HG03135 (cell line): ENCODE results near the gene DDX17.
"Not testable (repeated sequence)": the region's sequence is repeated elsewhere in the genome, so short reads cannot be mapped to it uniquely, and the experiment has no call there.

Source experiments
- ATAC-seq: cut with Tn5 transposase; IDR thresholded peaks from one replicate; pipeline ENCODE4 v1.9.1; 2021; ENCODE audit warnings: mild to moderate bottlenecking, moderate library complexity; ENCODE audit not compliant: unreplicated experiment

The DDX17 gene

GRCh38 chr22:38494498-38494897, 11.6 kb downstream of the DDX17 start:
- no peak for ATAC-seq

- no peak for ATAC-seq
These were observed 14.3 kb downstream of the DDX17 start for GRCh38 chr22:38491707-38492348.

DNA sequence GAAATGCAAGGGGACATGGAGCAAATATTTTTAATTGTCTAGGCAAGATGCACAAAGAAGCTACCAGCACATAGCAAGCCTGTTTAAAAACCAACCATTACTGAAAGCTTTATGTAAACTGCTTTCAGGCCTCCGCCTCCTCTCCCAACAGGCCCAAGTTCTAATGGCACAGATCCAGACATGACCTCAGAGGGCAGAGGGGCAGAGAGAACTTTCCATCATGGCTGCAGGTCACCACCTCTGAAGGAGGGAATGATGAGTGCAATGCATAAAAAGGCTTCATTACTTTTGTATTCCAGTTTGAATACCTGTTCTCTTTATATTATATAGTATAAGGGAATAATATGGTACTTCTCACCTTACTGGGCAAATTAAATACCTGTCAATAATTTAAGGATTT, 15.2 kb downstream of the DDX17 start:
- no peak for ATAC-seq

DNA sequence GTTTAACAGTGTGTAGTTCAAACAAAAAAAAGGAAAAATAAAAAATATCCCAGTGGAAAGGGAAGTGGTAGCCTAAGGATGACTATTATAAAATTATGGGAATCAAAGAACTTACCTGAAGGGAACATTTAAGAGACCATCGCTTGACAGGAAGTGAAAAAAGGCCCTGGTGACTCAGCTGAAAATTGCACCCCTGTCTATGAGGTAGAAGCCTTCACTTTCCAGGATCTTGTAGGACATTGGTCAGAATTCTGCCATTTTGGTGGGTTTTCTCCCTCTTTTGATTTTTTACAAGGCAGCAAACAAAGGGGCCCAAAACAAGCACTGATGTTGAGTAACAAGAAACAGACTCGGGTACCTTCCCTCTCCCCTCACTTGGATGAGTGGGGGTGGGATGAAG, 15.6 kb downstream of the DDX17 start:
- no peak for ATAC-seq

DNA sequence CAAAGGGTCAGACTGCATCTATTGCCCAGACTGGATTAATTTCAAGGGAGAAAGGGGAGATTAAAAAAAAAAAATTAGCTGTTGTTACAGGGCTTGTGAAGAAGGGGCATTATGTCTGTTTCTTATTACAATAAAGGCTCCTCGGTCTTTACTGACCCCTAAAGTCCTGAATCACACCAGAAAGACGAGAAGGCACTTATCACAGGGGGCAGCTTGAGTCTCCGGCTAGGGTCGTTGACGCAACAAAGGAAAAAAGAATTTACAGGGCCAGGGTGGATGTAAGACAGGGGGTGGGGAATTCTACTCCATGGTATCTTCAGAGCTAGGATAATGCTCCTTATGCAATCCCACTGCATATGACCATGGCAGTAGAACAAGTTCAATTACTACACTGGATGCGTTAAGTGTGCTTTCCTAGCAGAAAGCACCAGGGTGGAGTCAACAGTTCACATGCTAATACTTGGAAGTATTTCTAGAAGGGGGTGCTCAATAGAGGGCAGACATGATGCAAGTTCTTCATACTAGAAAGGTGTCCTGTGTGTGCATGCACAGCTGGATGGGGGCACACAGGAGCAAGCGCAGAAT, 16.5 kb downstream of the DDX17 start:
- no peak for ATAC-seq

DNA sequence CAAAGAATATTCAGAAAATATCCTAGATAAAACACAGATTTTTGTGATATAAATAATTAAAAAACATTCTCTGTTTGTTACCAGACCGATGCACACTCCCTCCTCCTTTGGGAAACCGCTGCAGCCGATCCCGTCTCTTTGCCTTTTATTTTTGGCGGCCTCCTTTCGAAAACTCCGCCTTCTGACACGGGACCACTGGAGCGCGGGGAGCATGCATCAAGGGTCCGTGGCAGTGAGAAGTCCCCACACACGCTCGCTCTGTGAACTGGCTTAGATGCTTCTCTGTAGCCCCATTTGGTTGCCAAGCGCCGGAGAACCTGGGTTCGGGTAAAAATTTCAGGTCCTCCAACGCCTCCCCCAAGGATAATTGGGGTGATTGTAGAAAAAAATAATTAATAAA, 17.0 kb downstream of the DDX17 start:
- no peak for ATAC-seq

- ATAC-seq, result no peak
These were observed 18.2 kb downstream of the DDX17 start for GRCh38 chr22:38487946-38488345.

DNA sequence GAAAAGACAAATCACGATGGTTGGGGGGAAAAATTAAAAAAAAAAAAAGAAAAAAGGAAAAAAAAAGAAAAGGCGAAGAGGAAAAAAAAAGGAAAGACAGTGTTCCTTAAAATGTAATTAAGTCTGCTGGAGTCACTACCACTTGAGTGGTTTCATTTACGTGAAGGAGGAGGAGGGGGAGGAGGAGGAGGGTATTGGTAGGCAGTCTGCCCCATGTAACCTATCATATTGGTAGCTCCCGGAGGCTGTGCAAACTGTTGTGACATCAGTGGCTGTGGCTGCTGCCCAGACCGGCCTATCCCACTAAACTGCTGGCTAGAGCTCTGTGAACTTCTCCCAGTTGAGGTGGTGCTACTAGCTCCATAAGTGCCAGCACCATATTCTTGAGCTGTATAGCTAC, 20.3 kb downstream of the DDX17 start:
- ATAC-seq, result no peak

DNA sequence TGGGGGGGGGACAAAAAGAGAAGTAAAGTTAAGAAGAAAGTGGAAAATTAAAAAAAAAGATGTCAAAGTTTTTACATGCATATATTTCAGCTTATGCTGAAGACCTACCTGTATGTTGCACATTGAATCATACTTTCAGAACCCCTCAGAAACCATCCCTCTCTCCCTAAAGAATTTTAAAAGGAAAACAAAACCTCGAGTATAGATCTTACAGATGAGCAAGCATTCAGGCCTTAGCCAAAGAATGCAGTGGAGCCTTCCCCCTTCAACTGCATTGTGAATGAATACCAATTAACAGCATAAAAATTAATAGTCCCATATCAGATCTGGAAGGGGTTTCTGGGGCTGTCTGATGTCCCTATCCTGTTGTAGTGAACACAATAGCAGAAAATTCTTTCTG, 21.9 kb downstream of the DDX17 start:
- no peak for ATAC-seq

GRCh38 chr22:38482662-38483308, 23.3 kb downstream of the DDX17 start:
- no peak for ATAC-seq

DNA sequence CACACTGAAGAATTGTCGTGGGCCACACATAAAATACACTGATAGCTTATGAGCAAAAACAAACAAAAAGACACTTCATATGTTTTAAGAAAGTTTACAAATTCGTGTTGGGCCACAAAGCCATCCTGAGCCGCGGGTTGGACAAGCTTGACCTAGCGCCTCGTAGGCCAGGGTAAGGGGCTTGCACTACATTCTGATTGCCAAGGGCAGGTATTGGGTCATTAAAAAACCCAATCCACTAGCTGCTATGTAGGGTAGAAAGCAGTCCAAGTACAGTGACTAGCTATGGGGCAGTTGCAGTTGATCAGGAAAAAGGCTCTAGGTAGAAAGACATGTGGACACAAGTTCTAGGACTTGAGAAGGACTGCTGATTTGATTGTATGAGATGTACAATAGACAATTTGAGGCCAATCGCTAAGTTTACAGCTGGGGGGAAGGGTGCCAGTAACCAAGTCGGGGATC, 24.2 kb downstream of the DDX17 start:
- no peak for ATAC-seq

GRCh38 chr22:38481162-38481870, 24.8 kb downstream of the DDX17 start:
- ATAC-seq, result no peak

DNA sequence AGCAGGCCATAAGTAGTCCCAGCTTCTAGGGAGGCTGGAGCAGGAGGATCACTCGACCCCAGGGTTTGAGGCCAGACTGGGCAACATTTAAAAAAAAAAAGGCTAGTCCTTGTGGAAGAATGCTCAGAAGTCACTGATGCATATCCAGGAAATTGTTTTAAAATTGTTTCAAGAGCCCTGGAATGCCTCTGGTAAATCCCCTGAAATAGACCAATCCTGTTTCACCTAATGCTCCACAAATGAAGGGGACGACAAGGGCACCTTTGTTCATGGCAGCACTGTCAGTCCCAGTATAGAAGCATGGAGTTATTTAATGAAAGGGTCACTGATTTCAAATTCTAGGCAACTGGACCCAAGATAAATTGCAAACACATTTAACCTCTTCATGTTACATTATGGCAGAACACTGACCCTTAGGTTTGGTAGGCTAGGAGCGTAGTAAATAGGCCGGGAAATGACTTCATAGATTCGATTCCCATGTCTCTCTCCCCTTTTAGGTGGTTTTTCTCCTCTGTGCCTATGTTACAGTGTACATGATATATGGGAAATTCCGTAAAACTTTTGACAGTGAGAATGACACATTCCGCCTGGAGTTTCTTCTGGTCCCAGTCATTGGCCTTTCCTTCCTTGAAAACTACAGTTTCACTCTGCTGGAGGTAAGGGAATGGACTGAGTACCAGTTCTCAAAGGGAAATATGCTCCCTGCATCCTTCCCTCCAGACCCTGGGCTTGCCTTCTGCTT, 26.8 kb downstream of the DDX17 start:
- no peak for ATAC-seq

DNA sequence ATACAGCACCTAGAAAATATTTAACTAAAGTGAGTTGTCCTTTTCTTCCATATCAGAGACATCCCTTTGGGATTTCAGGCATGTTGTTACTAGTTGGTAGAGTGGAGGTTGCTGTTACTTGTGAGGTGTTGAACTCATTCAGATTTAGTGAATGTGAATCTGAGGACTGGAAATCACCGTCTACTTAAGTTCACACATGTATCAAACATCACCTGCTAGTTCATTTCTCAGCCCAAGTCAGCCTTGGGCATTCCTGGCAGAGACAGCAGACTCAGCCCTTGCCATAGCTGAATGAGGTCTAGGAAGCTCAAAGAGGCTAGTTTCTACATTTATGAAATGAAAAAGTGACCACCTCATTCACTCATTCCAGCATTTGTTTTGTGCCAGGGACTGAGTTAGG, 28.5 kb downstream of the DDX17 start:
- ATAC-seq, result no peak

DNA sequence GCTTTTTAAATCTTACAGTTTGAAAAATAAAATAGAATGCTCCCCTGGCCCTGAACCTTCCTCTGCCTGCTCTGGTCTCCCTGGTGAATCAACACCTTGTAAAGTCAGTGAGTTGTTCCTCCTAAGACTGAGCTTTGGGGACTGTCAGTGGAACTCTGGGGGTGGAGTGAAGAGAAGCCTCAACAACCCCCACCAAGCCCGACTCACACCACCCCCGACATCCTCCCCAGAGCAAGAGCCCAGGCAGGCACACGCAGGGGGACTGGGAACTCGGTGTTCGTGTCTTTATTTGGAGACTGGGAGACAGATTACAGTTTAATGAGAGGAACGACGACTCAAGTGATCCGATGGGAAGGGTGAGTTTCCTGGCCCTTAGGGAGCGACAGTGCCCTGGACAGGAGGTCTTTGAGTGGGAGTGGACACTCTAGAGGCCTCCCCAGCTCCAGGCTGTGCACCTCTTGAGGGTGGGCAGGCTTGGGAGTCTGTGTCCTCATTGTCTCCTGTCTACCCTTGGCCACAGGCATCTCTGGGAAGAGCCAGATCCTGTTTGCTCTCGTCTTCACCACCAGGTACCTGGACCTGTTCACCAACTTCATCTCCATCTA, 32.0 kb downstream of the DDX17 start:
- no peak for ATAC-seq

DNA sequence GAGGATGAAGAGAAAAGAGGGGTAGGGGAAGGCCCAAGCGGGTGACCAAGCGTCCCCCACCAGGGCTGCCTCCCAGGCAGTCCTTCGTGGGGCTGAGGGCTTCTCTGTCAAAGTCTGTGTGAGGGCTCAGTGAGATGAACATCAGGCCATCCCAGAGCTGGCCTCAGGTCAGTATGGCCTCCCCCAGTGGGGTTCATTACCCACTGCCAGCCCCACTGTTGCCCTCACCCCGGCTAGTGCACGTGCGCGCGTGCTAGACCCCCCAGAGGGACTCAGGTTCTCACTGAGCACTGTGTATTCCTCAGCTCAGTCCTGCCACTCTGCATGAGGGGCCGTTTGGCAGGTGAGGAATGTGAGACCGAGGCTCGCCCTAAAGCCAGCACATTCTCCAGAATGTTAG, 34.9 kb downstream of the DDX17 start:
- ATAC-seq, result no peak

- not testable (repeated sequence) for ATAC-seq
These were observed 35.9 kb downstream of the DDX17 start for GRCh38 chr22:38470179-38470578.

GRCh38 chr22:38469306-38469781, 36.8 kb downstream of the DDX17 start:
- ATAC-seq, result no peak

DNA sequence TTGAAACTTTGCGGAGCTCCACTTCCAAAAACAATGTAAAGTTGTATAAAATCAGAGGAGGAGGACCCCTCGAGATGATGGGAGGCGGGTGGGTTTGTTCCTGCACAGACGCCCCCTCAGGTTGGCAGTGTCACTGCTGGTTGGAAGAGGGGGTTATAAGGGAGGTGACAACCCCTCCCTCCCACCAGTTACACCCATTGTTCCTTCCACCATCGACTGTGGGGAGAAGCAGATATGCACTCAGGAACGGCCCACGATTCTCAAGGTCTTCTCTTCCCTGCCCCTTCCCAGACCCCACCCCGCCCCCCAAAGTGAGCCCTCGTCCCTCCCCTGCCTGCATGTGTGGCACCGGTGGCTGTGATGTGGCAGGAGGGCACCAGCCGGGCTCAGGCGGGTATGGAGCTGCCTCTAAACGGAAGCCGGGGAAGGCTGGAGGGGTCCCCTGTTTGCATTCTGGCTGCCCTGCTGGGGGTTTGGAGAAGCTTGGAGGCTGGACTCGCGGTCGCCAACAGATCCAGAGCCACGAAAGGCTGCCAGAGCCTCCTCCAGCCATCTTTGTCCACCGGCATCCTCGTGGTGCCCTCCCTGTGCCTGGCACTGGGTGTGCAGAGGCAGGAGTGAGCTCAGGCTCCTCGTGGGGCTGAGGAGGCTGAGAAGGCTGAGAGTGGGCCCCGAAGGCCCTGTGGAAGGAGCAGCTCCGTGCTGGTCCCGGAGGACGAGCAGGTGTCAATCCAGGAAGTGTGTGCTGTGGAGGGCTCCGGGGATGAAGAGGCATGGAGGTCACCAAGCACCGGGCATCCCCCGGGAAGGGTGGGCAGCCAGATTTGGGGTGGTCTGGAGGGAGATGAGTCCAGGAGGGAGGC, 37.4 kb downstream of the DDX17 start:
- ATAC-seq, result no peak
